ENCODE measurements around the gene CD1B. TPM values are rescaled to one million over a fixed set of nuclear protein-coding genes. Genes with fewer than 3 reads are reported as not detected.
A peak's percentile ranks its signal among the peaks of the same experiment; 100 is the strongest.

The CD1B gene
- total and polyA plus RNA-seq, 7 experiments from 2014 or later, result 0.27 TPM; not detected in 6

GRCh38 chr1:158362482-158362881 is 31.2 kb upstream of the CD1B start:
- ChIA-PET POLR2A (no interaction called here), CTCF (no interaction called here)
- no peak overlapping the region for H3K4me3 ChIP-seq (ENCODE audit: low read length)
- H3K36me3 Mint-ChIP-seq, result peaks cover 0 to 5% (median 0%) of the 10 kb centered on the region in 5 donors
- no peaks in the 10 kb centered on the region for H3K9me3 ChIP-seq (ENCODE audit: control insufficient read depth in 2 of 3, low read length in 3 of 3)
- ATAC-seq (no peak), DNase-seq (no peak)
- no peak overlapping the region for H3K27ac Mint-ChIP-seq
- H3K4me1 ChIP-seq (ENCODE audit: control insufficient read depth in 2 of 2, insufficient read depth in 2 of 2, low read length in 2 of 2), result peaks cover 0 to 4% of the 10 kb centered on the region in 2 donors
- H3K27ac ChIP-seq (ENCODE audit: low read depth, low read length), result no peak overlapping the region
- peaks cover 0 to 36% (median 12%) of the 10 kb centered on the region in 5 donors for H3K27me3 Mint-ChIP-seq
- no peaks in the 10 kb centered on the region for H3K27me3 ChIP-seq (ENCODE audit: control insufficient read depth in 2 of 2, insufficient read depth in 2 of 2, low read length in 2 of 2)
- no peaks in the 10 kb centered on the region for H3K4me1 Mint-ChIP-seq
- H3K9me3 Mint-ChIP-seq, result peaks cover 0 to 5% (median 0%) of the 10 kb centered on the region in 11 donors
- intact Hi-C loops (cut with micrococcal nuclease), result no loop called here
- H3K4me3 Mint-ChIP-seq, result no peak overlapping the region
- no peaks in the 10 kb centered on the region for H3K36me3 ChIP-seq (ENCODE audit: control insufficient read depth in 2 of 3, insufficient read depth in 3 of 3, low read length in 3 of 3)

- Histone ChIP-seq H3K4me1 (ENCODE audit: control insufficient read depth in 2 of 2, insufficient read depth in 2 of 2, low read length in 2 of 2) (no peaks in the 10 kb centered on the region), H3K36me3 (ENCODE audit: control insufficient read depth in 2 of 3, insufficient read depth in 3 of 3, low read length in 3 of 3) (no peaks in the 10 kb centered on the region), H3K27me3 (ENCODE audit: control insufficient read depth in 2 of 2, insufficient read depth in 2 of 2, low read length in 2 of 2) (peaks cover 0 to 3% of the 10 kb centered on the region in 2 donors), H3K4me3 (ENCODE audit: low read length) (no peak overlapping the region), H3K9me3 (ENCODE audit: control insufficient read depth in 2 of 3, low read length in 3 of 3) (no peaks in the 10 kb centered on the region), H3K27ac (ENCODE audit: low read depth, low read length) (no peak overlapping the region)
- intact Hi-C loops (cut with micrococcal nuclease), result no loop called here
- Mint-ChIP-seq H3K27ac (no peak overlapping the region), H3K4me1 (peaks cover 0 to 6% (median 0%) of the 10 kb centered on the region in 7 donors), H3K36me3 (no peaks in the 10 kb centered on the region), H3K4me3 (no peak overlapping the region), H3K27me3 (peaks cover 16 to 56% (median 40%) of the 10 kb centered on the region in 5 donors), H3K9me3 (peaks cover 0 to 7% (median 0%) of the 10 kb centered on the region in 11 donors)
- ChIA-PET CTCF (no interaction called here), POLR2A (no interaction called here)
- DNase-seq (no peak), ATAC-seq (no peak)
These were observed 26.1 kb upstream of the CD1B start for GRCh38 chr1:158357441-158357840.

GRCh38 chr1:158356616-158357015 is 25.3 kb upstream of the CD1B start:
- Mint-ChIP-seq H3K27ac (no peak overlapping the region), H3K9me3 (peaks cover 0 to 4% (median 0%) of the 10 kb centered on the region in 11 donors), H3K36me3 (no peaks in the 10 kb centered on the region), H3K4me1 (peaks cover 0 to 6% (median 0%) of the 10 kb centered on the region in 7 donors), H3K4me3 (no peak overlapping the region), H3K27me3 (peaks cover 16 to 56% (median 40%) of the 10 kb centered on the region in 5 donors)
- Histone ChIP-seq H3K9me3 (ENCODE audit: control insufficient read depth in 2 of 3, low read length in 3 of 3) (no peaks in the 10 kb centered on the region), H3K27ac (ENCODE audit: low read depth, low read length) (no peak overlapping the region), H3K4me1 (ENCODE audit: control insufficient read depth in 2 of 2, insufficient read depth in 2 of 2, low read length in 2 of 2) (no peaks in the 10 kb centered on the region), H3K27me3 (ENCODE audit: control insufficient read depth in 2 of 2, insufficient read depth in 2 of 2, low read length in 2 of 2) (peaks cover 0 to 3% of the 10 kb centered on the region in 2 donors), H3K36me3 (ENCODE audit: control insufficient read depth in 2 of 3, insufficient read depth in 3 of 3, low read length in 3 of 3) (no peaks in the 10 kb centered on the region), H3K4me3 (ENCODE audit: low read length) (no peak overlapping the region)
- ATAC-seq (no peak), DNase-seq (no peak)
- intact Hi-C loops (cut with micrococcal nuclease), result no loop called here
- ChIA-PET CTCF (no interaction called here), POLR2A (no interaction called here)

- Mint-ChIP-seq H3K9me3 (peaks cover 0 to 4% (median 0%) of the 10 kb centered on the region in 11 donors), H3K27ac (no peak overlapping the region), H3K4me1 (peaks cover 0 to 6% (median 0%) of the 10 kb centered on the region in 7 donors), H3K4me3 (peak overlapping the region in 2 of 10 donors; percentile 5 to 39), H3K36me3 (no peaks in the 10 kb centered on the region), H3K27me3 (peaks cover 16 to 56% (median 40%) of the 10 kb centered on the region in 5 donors)
- Histone ChIP-seq H3K9me3 (ENCODE audit: control insufficient read depth in 2 of 3, low read length in 3 of 3) (no peaks in the 10 kb centered on the region), H3K27ac (ENCODE audit: low read depth, low read length) (no peak overlapping the region), H3K27me3 (ENCODE audit: control insufficient read depth in 2 of 2, insufficient read depth in 2 of 2, low read length in 2 of 2) (peaks cover 0 to 3% of the 10 kb centered on the region in 2 donors), H3K4me3 (ENCODE audit: low read length) (no peak overlapping the region), H3K36me3 (ENCODE audit: control insufficient read depth in 2 of 3, insufficient read depth in 3 of 3, low read length in 3 of 3) (no peaks in the 10 kb centered on the region), H3K4me1 (ENCODE audit: control insufficient read depth in 2 of 2, insufficient read depth in 2 of 2, low read length in 2 of 2) (no peaks in the 10 kb centered on the region)
- no peak for DNase-seq
- ChIA-PET POLR2A (no interaction called here), CTCF (no interaction called here)
- ATAC-seq, result no peak
- intact Hi-C loops (cut with micrococcal nuclease), result no loop called here
These were observed 24.5 kb upstream of the CD1B start for GRCh38 chr1:158355773-158356285.

GRCh38 chr1:158354255-158354654 is 22.9 kb upstream of the CD1B start:
- DNase-seq (no peak), ATAC-seq (peak; percentile 47)
- POLR2A ChIA-PET, result no interaction called here
- no peak overlapping the region for H3K4me3 Mint-ChIP-seq
- H3K27ac Mint-ChIP-seq, result no peak overlapping the region
- Histone ChIP-seq H3K9me3 (ENCODE audit: control insufficient read depth in 2 of 3, low read length in 3 of 3) (no peaks in the 10 kb centered on the region), H3K27ac (ENCODE audit: low read depth, low read length) (no peak overlapping the region), H3K4me1 (ENCODE audit: control insufficient read depth in 2 of 2, insufficient read depth in 2 of 2, low read length in 2 of 2) (no peaks in the 10 kb centered on the region), H3K36me3 (ENCODE audit: control insufficient read depth in 2 of 3, insufficient read depth in 3 of 3, low read length in 3 of 3) (no peaks in the 10 kb centered on the region), H3K4me3 (ENCODE audit: low read length) (no peak overlapping the region), H3K27me3 (ENCODE audit: control insufficient read depth in 2 of 2, insufficient read depth in 2 of 2, low read length in 2 of 2) (peaks cover 0 to 3% of the 10 kb centered on the region in 2 donors)
- CTCF ChIA-PET, result no interaction called here
- intact Hi-C loops (cut with micrococcal nuclease), result no loop called here
- peaks cover 0 to 4% (median 0%) of the 10 kb centered on the region in 11 donors for H3K9me3 Mint-ChIP-seq
- no peaks in the 10 kb centered on the region for H3K36me3 Mint-ChIP-seq
- peaks cover 0 to 6% (median 0%) of the 10 kb centered on the region in 7 donors for H3K4me1 Mint-ChIP-seq
- H3K27me3 Mint-ChIP-seq, result peaks cover 16 to 51% (median 40%) of the 10 kb centered on the region in 5 donors

- intact Hi-C loops (cut with micrococcal nuclease), result no loop called here
- H3K27ac ChIP-seq (ENCODE audit: low read depth, low read length), result no peak within 1 kb of the TSS
- peaks cover 0 to 6% (median 0%) of the 10 kb centered on the region in 7 donors for H3K4me1 Mint-ChIP-seq
- no peaks in the 10 kb centered on the region for H3K4me1 ChIP-seq (ENCODE audit: control insufficient read depth in 2 of 2, insufficient read depth in 2 of 2, low read length in 2 of 2)
- no peak within 1 kb of the TSS for H3K4me3 ChIP-seq (ENCODE audit: low read length)
- H3K27ac Mint-ChIP-seq, result no peak within 1 kb of the TSS
- ATAC-seq, result peak; percentile 44
- DNase-seq, result no peak
- no peaks in the 10 kb centered on the region for H3K36me3 ChIP-seq (ENCODE audit: control insufficient read depth in 2 of 3, insufficient read depth in 3 of 3, low read length in 3 of 3)
- no peak within 1 kb of the TSS for H3K4me3 Mint-ChIP-seq
- H3K27me3 Mint-ChIP-seq, result peaks cover 16 to 47% (median 40%) of the 10 kb centered on the region in 5 donors
- ChIA-PET POLR2A (no interaction called here), CTCF (no interaction called here)
- H3K27me3 ChIP-seq (ENCODE audit: control insufficient read depth in 2 of 2, insufficient read depth in 2 of 2, low read length in 2 of 2), result peaks cover 0 to 3% of the 10 kb centered on the region in 2 donors
- peaks cover 0 to 4% (median 0%) of the 10 kb centered on the region in 11 donors for H3K9me3 Mint-ChIP-seq
- no peaks in the 10 kb centered on the region for H3K9me3 ChIP-seq (ENCODE audit: control insufficient read depth in 2 of 3, low read length in 3 of 3)
- no peaks in the 10 kb centered on the region for H3K36me3 Mint-ChIP-seq
These were observed 22.2 kb upstream of the CD1B start, which contains the start of gene CD1E for GRCh38 chr1:158353303-158354075. TSS of gene CD1E (plus strand) at chr1:158353894. CDS start at chr1:158353989, 95 bp downstream.
